Esophagus muscularis mucosa (tissue), 3 donors: Measurements from ENCODE around the gene OGA.

Experiments used
- CTCF ChIP-seq, 3 experiments: fragments of 200-600 bp in 2 of 3; fragments of 450-650 bp in 1 of 3; sonication (generic) in 2 of 3; IDR thresholded peaks; one replicate each; pipeline ENCODE4 v1.5.1; 2017 to 2019; ENCODE audit warnings: antibody characterized with exemption in 3 of 3, mild to moderate bottlenecking in 2 of 3, moderate library complexity in 1 of 3
- POLR2AphosphoS5 ChIP-seq, 2 donors: sonication (generic); formaldehyde crosslinking; IDR thresholded peaks; one replicate each; pipeline ENCODE4 v1.6.1; 2017; ENCODE audit warnings: antibody characterized with exemption in 2 of 2

GRCh38 chr10:101832325-101832771 is 14.1 kb upstream of the OGA start:
- TF ChIP-seq CTCF (IDR thresholded peaks at IDR 0.05) (no peak), POLR2AphosphoS5 (IDR thresholded peaks at IDR 0.05) (no peak)
